Endothelial cell of umbilical vein (primary cell): ENCODE data around the gene PON3. TPM values are rescaled to one million over a fixed set of nuclear protein-coding genes. Genes with fewer than 3 reads are reported as not detected.

Experiments used
- BruUV-seq: library from RNA; stranded (reverse); fragments of 400-500 nt; replicated peaks from 2 replicates; lab custom pipeline; 2021; lab: Mats Ljungman, UMichigan
- CTCF ChIA-PET: fragments of 300-600, 350-600 bp; sonication (Branson Sonifier 250); formaldehyde crosslinking; loops from one replicate; lab custom pipeline; 2021; ENCODE audit warnings: antibody characterized with exemption, inconsistent platforms; lab: Charles Lee
- POLR2A ChIA-PET: fragments of 300-600, 350-600 bp; sonication (Branson Sonifier 250); formaldehyde crosslinking; loops from one replicate; lab custom pipeline; 2021; ENCODE audit warnings: antibody characterized with exemption, inconsistent platforms; lab: Charles Lee
- DNase-seq: peaks from one replicate; pipeline ENCODE4 v3.0.0-alpha.2; 2011; ENCODE audit warnings: low read depth, low spot score
- FAIRE-seq: peaks from 2 replicates; lab custom pipeline; 2011; peaks lifted over from hg19 to GRCh38; lab: Jason Lieb, UNC
- H2AFZ ChIP-seq: 2 replicates; pipeline ENCODE4 v1.6.0; 2012; ENCODE audit warnings: low read depth, low read length, control low read depth, inconsistent platforms
- H3K27ac ChIP-seq: 2 replicates; pipeline ENCODE4 v1.5.1; 2011; ENCODE audit warnings: low read depth, mild to moderate bottlenecking, control low read depth, low read length, moderate library complexity; ENCODE audit not compliant: insufficient read depth
- H3K27me3 ChIP-seq, 2 experiments: 2 replicates each; pipeline versions ENCODE4 v1.6.0 to v1.6.1; 2011; ENCODE audit warnings: low read length in 2 of 2, mixed read lengths in 1 of 2; ENCODE audit not compliant: control insufficient read depth in 2 of 2, insufficient read depth in 2 of 2
- H3K36me3 ChIP-seq, 2 experiments: 2 replicates in 1 of 2; 3 replicates in 1 of 2; pipeline ENCODE4 v1.5.1; 2011; ENCODE audit warnings: low read length in 2 of 2, mild to moderate bottlenecking in 1 of 2, moderate library complexity in 1 of 2; ENCODE audit not compliant: control insufficient read depth in 2 of 2, insufficient read depth in 2 of 2; ENCODE audit errors: extremely low read depth in 1 of 2
- H3K4me1 ChIP-seq: 3 replicates; pipeline ENCODE4 v1.5.1; 2011; ENCODE audit warnings: mild to moderate bottlenecking, low read length; ENCODE audit not compliant: control insufficient read depth, insufficient read depth; ENCODE audit errors: extremely low read depth
- H3K4me2 ChIP-seq: 2 replicates; pipeline ENCODE4 v1.6.1; 2011; ENCODE audit warnings: low read length, control low read depth, mixed read lengths; ENCODE audit not compliant: insufficient read depth
- H3K4me3 ChIP-seq, 3 experiments: fragments of 200-600 bp in 1 of 3; sonication (generic), shearing (Covaris generic) in 1 of 3; replicated peaks in 1 of 3; 2 replicates each; pipeline ENCODE4 v1.5.1; 2011 to 2016; ENCODE audit warnings: control low read depth in 3 of 3, low read length in 3 of 3, mild to moderate bottlenecking in 2 of 3, inconsistent platforms in 1 of 3, low read depth in 1 of 3, moderate library complexity in 1 of 3; ENCODE audit not compliant: insufficient read depth in 1 of 3
- H3K79me2 ChIP-seq: 2 replicates; pipeline ENCODE4 v1.6.0; 2012; ENCODE audit warnings: low read length, inconsistent platforms; ENCODE audit not compliant: control insufficient read depth, insufficient read depth
- H3K9ac ChIP-seq: replicated peaks from 2 replicates; pipeline ENCODE3; 2011; ENCODE audit warnings: low read length, control low read depth; ENCODE audit not compliant: insufficient read depth; ENCODE audit errors: extremely low read depth
- H3K9me1 ChIP-seq: replicated peaks from 3 replicates; pipeline ENCODE4 v1.6.0; 2011; ENCODE audit warnings: mild to moderate bottlenecking, low read length; ENCODE audit not compliant: control insufficient read depth, insufficient read depth; ENCODE audit errors: extremely low read depth
- H3K9me3 ChIP-seq: replicated peaks from 2 replicates; pipeline ENCODE4 v1.5.1; 2012; ENCODE audit warnings: low read length, inconsistent platforms; ENCODE audit not compliant: control insufficient read depth, insufficient read depth
- H4K20me1 ChIP-seq: replicated peaks from 2 replicates; pipeline ENCODE3; 2011; ENCODE audit warnings: mild to moderate bottlenecking, low read length; ENCODE audit not compliant: control insufficient read depth, insufficient read depth; ENCODE audit errors: extremely low read depth
- EZH2 ChIP-seq: IDR thresholded peaks from 2 replicates; pipeline ENCODE4 v1.6.1; 2012; ENCODE audit warnings: borderline replicate concordance, low read depth, mild to moderate bottlenecking, moderate library complexity, low read length, inconsistent platforms; ENCODE audit not compliant: severe bottlenecking
- FOS ChIP-seq: IDR thresholded peaks from 2 replicates; pipeline ENCODE4 v1.6.1; 2011; ENCODE audit warnings: mild to moderate bottlenecking, low read length, moderate library complexity, borderline replicate concordance; ENCODE audit not compliant: insufficient read depth
- GATA2 ChIP-seq: IDR thresholded peaks from 2 replicates; pipeline ENCODE4 v1.7.0; 2011; ENCODE audit warnings: low read depth, mild to moderate bottlenecking, moderate library complexity, mixed read lengths, low read length; ENCODE audit not compliant: insufficient read length, insufficient read depth
- JUN ChIP-seq: IDR thresholded peaks from 2 replicates; pipeline ENCODE4 v1.6.1; 2011; ENCODE audit warnings: borderline replicate concordance, low read depth; ENCODE audit not compliant: insufficient read length, insufficient read depth
- MYC ChIP-seq: IDR thresholded peaks from one replicate; pipeline ENCODE4 v1.6.1; 2011; ENCODE audit warnings: mild to moderate bottlenecking, low read depth, low read length
- POLR2A ChIP-seq: IDR thresholded peaks from 2 replicates; pipeline ENCODE4 v1.6.1; 2012; ENCODE audit warnings: low read depth, mild to moderate bottlenecking, control low read depth, low read length
- POLR2AphosphoS5 ChIP-seq: IDR thresholded peaks from 2 replicates; pipeline ENCODE4 v1.6.1; 2012; ENCODE audit warnings: low read depth, mild to moderate bottlenecking, control low read depth, low read length, moderate library complexity; ENCODE audit not compliant: insufficient read depth
- dilution Hi-C: fragments of 300-500 bp; cut with MboI; formaldehyde crosslinking; loops from one replicate; pipeline ENCODE4 v1.15.0; 2019; ENCODE audit warnings: low sequenced_read_pairs; ENCODE audit not compliant: extremely low pct_ligation_motif_present
- intact Hi-C: fragments of 100-400 bp; cut with micrococcal nuclease; formaldehyde crosslinking; loops from one replicate; pipeline ENCODE4 v1.10.0; 2022
- polyA plus RNA-seq, 4 experiments: library from polyadenylated mRNA; depleted of rRNA in 3 of 4; stranded (reverse) in 3 of 4; unstranded in 1 of 4; fragments of >200 nt; gene quantifications; 2 replicates each; pipeline versions ENCODE4 v1.2.1 to v1.2.3, GENCODE V29; 2011 to 2012; ENCODE audit warnings: missing spikeins in 1 of 4
- total RNA-seq: library from RNA; stranded (reverse); gene quantifications from 2 replicates; pipeline ENCODE4 v1.2.3, GENCODE V29; 2021
- TF ChIP-seq, protein P1 (sequence below), 2 donors: IDR thresholded peaks; 1 replicate in 1 of 2; 2 replicates in 1 of 2; pipeline ENCODE4 v1.5.1; 2011; ENCODE audit warnings: low read length in 2 of 2, mild to moderate bottlenecking in 2 of 2, moderate library complexity in 2 of 2, control low read depth in 1 of 2, inconsistent platforms in 1 of 2, low read depth in 1 of 2; ENCODE audit not compliant: insufficient read depth in 1 of 2; ENCODE audit errors: extremely low read depth in 1 of 2
- TF ChIP-seq, protein P2 (sequence below): IDR thresholded peaks from 2 replicates; pipeline ENCODE4 v1.6.1; 2011; ENCODE audit not compliant: insufficient read depth, insufficient read length

The PON3 gene
- total and polyA plus RNA-seq, 2 donors (not counting 3 experiments of a cell fraction or from before 2014, with no cell fraction given): 0.83 to 3.4 TPM

DNA sequence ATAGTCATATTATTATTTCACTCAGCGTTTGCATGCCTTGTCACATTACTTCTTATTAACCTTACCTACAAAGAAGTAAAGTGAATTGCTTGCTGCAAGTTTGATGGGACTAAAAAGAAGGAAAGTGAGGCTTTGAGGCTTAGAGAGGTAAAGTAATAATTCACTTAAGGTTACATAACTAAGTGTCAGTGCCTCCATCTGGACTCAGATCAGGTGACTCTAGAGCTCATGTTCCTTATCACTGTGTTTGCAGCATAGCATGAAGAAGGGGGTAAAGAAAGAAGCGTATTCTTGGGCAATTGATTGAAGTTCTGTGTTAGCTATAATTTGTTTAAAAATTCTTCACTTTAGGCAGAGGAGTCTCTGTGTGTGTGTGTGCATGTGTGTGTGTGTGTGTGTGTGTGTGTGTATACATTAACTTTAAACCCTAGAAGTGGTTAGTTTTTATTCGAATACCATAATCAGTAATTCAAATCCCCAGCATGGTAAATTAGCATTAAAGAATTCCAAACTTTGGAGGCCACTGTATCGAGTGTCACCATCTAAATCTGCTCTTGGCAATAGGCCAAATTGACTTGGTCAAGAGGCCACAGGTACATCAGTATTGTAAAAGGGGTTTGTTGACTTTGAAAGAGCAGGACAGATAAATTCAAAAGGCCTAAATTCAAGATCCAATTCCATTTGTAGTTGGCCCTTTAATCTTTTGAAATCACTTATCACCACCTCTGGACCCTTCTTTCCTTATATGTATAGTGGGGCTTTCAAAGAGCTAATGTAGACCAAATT, 2.2 kb upstream of the PON3 start:
- H3K9me3 ChIP-seq: no peaks in the 10 kb centered on the region

More for the DNA sequence above, 2.2 kb upstream of the PON3 start:
- CTCF ChIA-PET: no interaction called here
- Histone ChIP-seq H2AFZ (no peak overlapping the region), H3K27ac (no peak overlapping the region), H3K4me1 (peaks cover 4% of the 10 kb centered on the region), H3K9me1 (no peaks in the 10 kb centered on the region), H3K36me3 (no peaks in the 10 kb centered on the region), H3K79me2 (no peaks in the 10 kb centered on the region), H4K20me1 (no peaks in the 10 kb centered on the region), H3K4me2 (no peak overlapping the region), H3K9ac (no peak overlapping the region), H3K4me3 (no peak overlapping the region), H3K27me3 (no peaks in the 10 kb centered on the region)
- POLR2A ChIA-PET: no interaction called here
- DNase-seq: no peak
- TF ChIP-seq, protein P1, sequence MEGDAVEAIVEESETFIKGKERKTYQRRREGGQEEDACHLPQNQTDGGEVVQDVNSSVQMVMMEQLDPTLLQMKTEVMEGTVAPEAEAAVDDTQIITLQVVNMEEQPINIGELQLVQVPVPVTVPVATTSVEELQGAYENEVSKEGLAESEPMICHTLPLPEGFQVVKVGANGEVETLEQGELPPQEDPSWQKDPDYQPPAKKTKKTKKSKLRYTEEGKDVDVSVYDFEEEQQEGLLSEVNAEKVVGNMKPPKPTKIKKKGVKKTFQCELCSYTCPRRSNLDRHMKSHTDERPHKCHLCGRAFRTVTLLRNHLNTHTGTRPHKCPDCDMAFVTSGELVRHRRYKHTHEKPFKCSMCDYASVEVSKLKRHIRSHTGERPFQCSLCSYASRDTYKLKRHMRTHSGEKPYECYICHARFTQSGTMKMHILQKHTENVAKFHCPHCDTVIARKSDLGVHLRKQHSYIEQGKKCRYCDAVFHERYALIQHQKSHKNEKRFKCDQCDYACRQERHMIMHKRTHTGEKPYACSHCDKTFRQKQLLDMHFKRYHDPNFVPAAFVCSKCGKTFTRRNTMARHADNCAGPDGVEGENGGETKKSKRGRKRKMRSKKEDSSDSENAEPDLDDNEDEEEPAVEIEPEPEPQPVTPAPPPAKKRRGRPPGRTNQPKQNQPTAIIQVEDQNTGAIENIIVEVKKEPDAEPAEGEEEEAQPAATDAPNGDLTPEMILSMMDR (IDR thresholded peaks at IDR 0.05; ENCODE audit: extremely low read depth in 1 of 2, insufficient read depth in 1 of 2, low read depth in 1 of 2, low read length in 2 of 2): no peak
- TF ChIP-seq JUN (no peak), FOS (no peak), EZH2 (no peak), GATA2 (no peak), POLR2A (no peak), POLR2AphosphoS5 (no peak), MYC (no peak)
- TF ChIP-seq, protein P2, sequence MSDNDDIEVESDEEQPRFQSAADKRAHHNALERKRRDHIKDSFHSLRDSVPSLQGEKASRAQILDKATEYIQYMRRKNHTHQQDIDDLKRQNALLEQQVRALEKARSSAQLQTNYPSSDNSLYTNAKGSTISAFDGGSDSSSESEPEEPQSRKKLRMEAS: no peak
- FAIRE-seq: no peak
- BruUV-seq: no TSS peak
- intact Hi-C loops: no loop called here
- dilution Hi-C loops: no loop called here
